Loucy (cell line): ENCODE data around the gene GMPPA.
A peak's percentile ranks its signal among the peaks of the same experiment; 100 is the strongest.

Source experiments
- H2AFZ ChIP-seq: fragments of 200-600 bp; sonication (generic); 2 replicates; pipeline ENCODE4 v1.6.0; 2016; ENCODE audit warnings: antibody characterized with exemption, mild to moderate bottlenecking, low read length, moderate library complexity
- H3F3A ChIP-seq: fragments of 200-600 bp; 2 replicates; pipeline ENCODE4 v1.6.0; 2016; ENCODE audit warnings: antibody characterized with exemption, low read depth, mild to moderate bottlenecking
- H3K27me3 ChIP-seq: fragments of 200-600 bp; sonication (generic); 2 replicates; pipeline ENCODE4 v1.6.1; 2014; ENCODE audit warnings: low read length, mild to moderate bottlenecking; ENCODE audit not compliant: insufficient read depth, poor library complexity, severe bottlenecking
- H3K36me3 ChIP-seq: fragments of 200-600 bp; sonication (generic); 2 replicates; pipeline ENCODE4 v1.6.1; 2016; ENCODE audit warnings: low read length; ENCODE audit not compliant: insufficient read depth
- H3K4me1 ChIP-seq: fragments of 200-600 bp; sonication (generic); 2 replicates; pipeline ENCODE4 v1.5.1; 2014; ENCODE audit warnings: low read length, mild to moderate bottlenecking; ENCODE audit not compliant: insufficient read depth, poor library complexity, severe bottlenecking
- H3K4me2 ChIP-seq: fragments of 200-600 bp; sonication (generic); 2 replicates; pipeline ENCODE4 v1.6.0; 2014; ENCODE audit warnings: antibody characterized with exemption, low read length, low read depth, mild to moderate bottlenecking; ENCODE audit not compliant: poor library complexity, severe bottlenecking
- H3K4me3 ChIP-seq: fragments of 200-600 bp; sonication (generic); 2 replicates; pipeline ENCODE4 v1.5.1; 2014; ENCODE audit warnings: low read length, mild to moderate bottlenecking, mixed read lengths; ENCODE audit not compliant: poor library complexity, severe bottlenecking
- H3K79me2 ChIP-seq: fragments of 200-600 bp; sonication (generic); 2 replicates; pipeline ENCODE4 v1.6.1; 2014; ENCODE audit warnings: low read length; ENCODE audit not compliant: insufficient read depth
- H3K9ac ChIP-seq: fragments of 200-600 bp; sonication (generic); 2 replicates; pipeline ENCODE4 v1.6.0; 2014; ENCODE audit warnings: mild to moderate bottlenecking, low read depth, low read length, moderate library complexity; ENCODE audit not compliant: poor library complexity, severe bottlenecking
- H3K9me2 ChIP-seq: fragments of 200-600 bp; sonication (generic); replicated peaks from 2 replicates; pipeline ENCODE4 v1.6.1; 2016; ENCODE audit warnings: low read depth, low read length, mixed read lengths
- H3K9me3 ChIP-seq: fragments of 200-600 bp; sonication (generic); 2 replicates; pipeline ENCODE4 v1.6.1; 2014; ENCODE audit warnings: mild to moderate bottlenecking, antibody characterized with exemption, low read length, low read depth; ENCODE audit not compliant: insufficient read depth
- H4K20me1 ChIP-seq: fragments of 200-600 bp; sonication (generic); 2 replicates; pipeline ENCODE4 v1.6.0; 2014; ENCODE audit warnings: antibody characterized with exemption, low read length, mild to moderate bottlenecking; ENCODE audit not compliant: insufficient read depth, poor library complexity, severe bottlenecking
- EZH2phosphoT487 ChIP-seq: fragments of 200-600 bp; IDR thresholded peaks from 2 replicates; pipeline ENCODE4 v1.6.1; 2018; ENCODE audit warnings: antibody characterized with exemption, mild to moderate bottlenecking, moderate library complexity, borderline replicate concordance
- TF ChIP-seq, protein P1 (sequence below): fragments of 200-600 bp; sonication (generic); conservative IDR thresholded peaks from 2 replicates; pipeline ENCODE4 v1.5.1; 2014; ENCODE audit warnings: mild to moderate bottlenecking, antibody characterized with exemption, low read length

Gene GMPPA

DNA sequence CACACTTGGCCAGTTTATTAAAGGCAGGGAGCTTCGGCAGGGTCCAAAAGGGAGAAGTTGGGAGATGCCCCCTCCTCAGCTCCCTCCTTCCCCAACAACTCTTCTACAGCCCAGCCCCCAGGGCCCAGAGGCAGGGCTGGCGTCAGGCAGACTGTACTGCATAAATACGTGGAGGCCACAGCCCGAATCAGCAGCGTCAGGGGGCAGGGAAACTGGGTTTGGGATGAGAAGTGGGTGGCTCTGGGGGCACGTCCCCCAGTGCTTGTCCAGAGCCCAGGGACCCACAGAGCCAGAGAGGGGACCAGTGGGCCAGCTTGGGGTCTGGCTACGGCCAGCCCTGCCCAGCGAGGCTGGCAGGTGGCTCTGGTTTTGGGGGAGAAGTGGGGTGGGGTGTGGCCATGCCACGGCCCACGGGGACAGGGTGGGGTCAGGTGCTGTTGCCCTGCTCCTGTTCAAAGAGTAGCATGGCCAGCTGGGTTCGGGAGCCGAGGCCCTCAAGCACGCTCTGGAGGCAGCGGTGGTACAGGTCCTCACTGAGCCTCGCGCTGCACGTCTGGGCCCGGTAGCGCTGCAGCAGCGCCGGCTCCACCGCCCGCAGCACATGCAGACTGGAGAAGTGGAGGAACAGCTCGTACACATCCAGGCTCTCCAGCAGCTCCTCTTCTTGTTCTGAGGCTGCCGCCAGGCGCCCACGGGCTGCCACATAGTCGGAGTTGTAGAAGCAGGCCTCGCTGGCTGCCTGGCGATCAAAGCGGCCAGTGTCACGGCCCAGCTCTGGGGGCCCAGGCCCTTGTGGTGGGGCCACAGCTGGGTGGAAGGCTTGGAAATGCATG lies 40.5 kb downstream of the GMPPA start:
- Histone ChIP-seq H3K4me2 (no peak overlapping the region), H3K9ac (no peak overlapping the region), H3K36me3 (no peaks in the 10 kb centered on the region), H4K20me1 (peaks cover 7% of the 10 kb centered on the region), H3K4me1 (peaks cover 10% of the 10 kb centered on the region), H3K27me3 (no peaks in the 10 kb centered on the region), H3K9me2 (no peaks in the 10 kb centered on the region), H3K4me3 (no peak overlapping the region), H3K79me2 (no peaks in the 10 kb centered on the region), H3K9me3 (no peaks in the 10 kb centered on the region), H2AFZ (no peak overlapping the region), H3F3A (no peaks in the 10 kb centered on the region)
- TF ChIP-seq EZH2phosphoT487, result no peak
- TF ChIP-seq, protein P1, sequence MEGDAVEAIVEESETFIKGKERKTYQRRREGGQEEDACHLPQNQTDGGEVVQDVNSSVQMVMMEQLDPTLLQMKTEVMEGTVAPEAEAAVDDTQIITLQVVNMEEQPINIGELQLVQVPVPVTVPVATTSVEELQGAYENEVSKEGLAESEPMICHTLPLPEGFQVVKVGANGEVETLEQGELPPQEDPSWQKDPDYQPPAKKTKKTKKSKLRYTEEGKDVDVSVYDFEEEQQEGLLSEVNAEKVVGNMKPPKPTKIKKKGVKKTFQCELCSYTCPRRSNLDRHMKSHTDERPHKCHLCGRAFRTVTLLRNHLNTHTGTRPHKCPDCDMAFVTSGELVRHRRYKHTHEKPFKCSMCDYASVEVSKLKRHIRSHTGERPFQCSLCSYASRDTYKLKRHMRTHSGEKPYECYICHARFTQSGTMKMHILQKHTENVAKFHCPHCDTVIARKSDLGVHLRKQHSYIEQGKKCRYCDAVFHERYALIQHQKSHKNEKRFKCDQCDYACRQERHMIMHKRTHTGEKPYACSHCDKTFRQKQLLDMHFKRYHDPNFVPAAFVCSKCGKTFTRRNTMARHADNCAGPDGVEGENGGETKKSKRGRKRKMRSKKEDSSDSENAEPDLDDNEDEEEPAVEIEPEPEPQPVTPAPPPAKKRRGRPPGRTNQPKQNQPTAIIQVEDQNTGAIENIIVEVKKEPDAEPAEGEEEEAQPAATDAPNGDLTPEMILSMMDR, result no peak

DNA sequence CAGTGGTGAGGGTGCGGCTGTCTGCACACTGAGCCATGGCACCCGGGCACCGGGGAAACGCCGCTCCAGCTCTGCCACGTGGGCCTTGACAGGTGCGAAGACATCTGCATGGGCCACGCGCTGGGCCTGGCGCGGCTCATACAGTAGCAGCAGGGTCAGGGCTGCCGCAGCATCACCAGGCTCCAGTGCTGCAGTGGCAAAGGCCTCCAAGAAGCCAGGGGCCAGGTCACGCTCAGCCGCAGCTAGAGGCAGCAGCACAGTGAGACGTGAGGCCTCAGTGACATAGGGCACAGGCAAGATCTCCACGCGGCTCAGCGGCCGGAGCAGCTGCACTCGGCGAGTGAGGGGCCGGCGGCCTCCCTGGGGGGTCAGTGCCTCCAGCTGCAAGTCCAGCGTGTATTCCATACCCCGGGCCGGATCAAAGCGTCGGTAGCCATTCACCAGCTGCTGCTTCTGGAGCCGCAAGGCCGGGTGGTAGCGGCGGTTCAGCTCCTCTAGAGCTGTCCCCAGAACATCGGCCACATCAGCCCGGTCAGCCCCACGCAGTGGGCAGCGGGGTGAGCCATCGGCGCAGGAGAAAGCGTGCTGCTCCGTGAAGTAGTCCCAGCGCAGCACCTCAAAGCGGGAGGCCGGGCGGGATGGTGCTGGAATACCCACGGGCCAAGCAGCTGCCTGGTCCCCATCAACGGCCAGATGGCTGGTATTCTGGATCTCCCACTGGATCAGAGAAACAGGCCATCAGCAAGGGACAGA lies 41.4 kb downstream of the GMPPA start:
- Histone ChIP-seq H3K4me3 (no peak overlapping the region), H3K27me3 (no peaks in the 10 kb centered on the region), H3K4me1 (peaks cover 10% of the 10 kb centered on the region), H3K9me3 (no peaks in the 10 kb centered on the region), H4K20me1 (peaks cover 7% of the 10 kb centered on the region), H3K79me2 (no peaks in the 10 kb centered on the region), H3K9ac (no peak overlapping the region), H3K9me2 (no peaks in the 10 kb centered on the region), H2AFZ (no peak overlapping the region), H3F3A (no peaks in the 10 kb centered on the region), H3K36me3 (no peaks in the 10 kb centered on the region), H3K4me2 (no peak overlapping the region)
- no peak for TF ChIP-seq EZH2phosphoT487
- TF ChIP-seq, protein P1, result no peak

DNA sequence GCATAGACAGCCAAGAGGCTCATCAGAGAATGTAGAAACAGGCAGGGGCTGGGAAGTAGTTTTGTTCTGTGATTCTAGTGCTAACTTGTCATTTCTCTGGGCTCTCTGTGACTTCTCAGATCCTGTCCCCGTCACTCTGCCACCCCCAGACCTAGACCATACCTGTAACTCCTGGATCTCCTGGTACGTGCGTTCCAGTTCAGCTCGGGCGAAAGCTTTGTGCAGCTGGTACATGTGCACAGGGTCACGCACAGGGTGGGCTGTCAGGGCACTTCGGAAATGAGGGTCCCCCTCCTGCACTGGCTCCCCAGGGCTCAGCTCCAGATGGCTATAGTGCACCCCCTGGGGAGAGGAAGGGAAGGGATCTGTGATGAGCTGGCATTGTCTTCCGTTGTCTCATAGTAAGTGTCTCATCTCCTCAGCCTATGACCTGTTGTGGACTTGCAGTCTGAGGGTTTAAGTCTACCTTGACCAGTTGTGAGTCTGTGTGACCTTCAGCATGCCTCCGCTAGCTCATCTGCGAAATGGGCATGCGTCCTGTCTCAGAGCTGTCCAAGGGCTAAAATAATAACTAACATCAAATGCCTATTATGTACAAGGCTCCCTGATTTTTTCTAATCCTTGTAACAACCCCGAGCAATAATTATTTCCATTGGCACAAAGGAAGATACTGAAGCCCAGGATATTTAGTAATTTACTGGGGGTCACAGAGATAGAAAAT lies 42.3 kb downstream of the GMPPA start:
- H4K20me1 ChIP-seq, result peaks cover 7% of the 10 kb centered on the region
- H2AFZ ChIP-seq, result no peak overlapping the region
- no peaks in the 10 kb centered on the region for H3F3A ChIP-seq
- no peaks in the 10 kb centered on the region for H3K27me3 ChIP-seq
- peak overlapping the region; percentile 71 for H3K4me3 ChIP-seq
- H3K9me3 ChIP-seq, result no peaks in the 10 kb centered on the region
- no peaks in the 10 kb centered on the region for H3K36me3 ChIP-seq
- H3K4me1 ChIP-seq, result peaks cover 10% of the 10 kb centered on the region
- no peaks in the 10 kb centered on the region for H3K79me2 ChIP-seq
- H3K9ac ChIP-seq, result no peak overlapping the region
- H3K9me2 ChIP-seq, result no peaks in the 10 kb centered on the region
- TF ChIP-seq, protein P1, result no peak
- TF ChIP-seq EZH2phosphoT487, result no peak
- H3K4me2 ChIP-seq, result peak overlapping the region; percentile 85
